Measurements from ENCODE around the gene NELFCD.

NELFCD gene

DNA sequence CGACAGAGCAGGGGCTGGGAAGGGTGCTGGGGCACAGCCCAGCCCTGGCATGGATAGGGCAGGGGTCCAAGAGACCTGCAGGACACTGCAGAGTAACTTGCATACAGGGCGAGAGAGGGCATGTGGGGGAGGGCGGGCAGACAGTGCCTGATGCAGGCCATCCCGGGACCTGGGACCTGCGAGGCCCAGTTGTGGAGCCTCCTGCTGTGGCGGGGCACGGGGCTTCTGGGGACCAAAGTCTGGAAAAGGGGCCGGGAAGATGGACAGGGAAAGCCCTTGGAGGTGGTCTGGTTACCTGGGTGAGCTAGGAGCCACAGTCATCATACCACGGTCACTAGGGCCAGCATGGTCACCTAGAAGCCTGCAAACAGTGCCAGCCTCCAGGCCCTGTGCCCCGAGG lies 37.8 kb downstream of the NELFCD start:
- H2AFZ ChIP-seq (ENCODE audit: low read length) = no peak overlapping the region
- H3K9me2 ChIP-seq (replicated peaks; ENCODE audit: insufficient read depth, low read length) = no peaks in the 10 kb centered on the region
- no peaks in the 10 kb centered on the region for H3K79me2 ChIP-seq (ENCODE audit: low read length)
- H3K9ac ChIP-seq (ENCODE audit: low read length) = no peak overlapping the region
- H3K4me1 ChIP-seq (ENCODE audit: low read length) = peaks cover 12% of the 10 kb centered on the region
- H3K36me3 ChIP-seq (replicated peaks; ENCODE audit: insufficient read depth, low read length) = 0 out of 2 replicates have a peak, but pooled peaks cover 3% of the 10 kb centered on the region
- H3F3A ChIP-seq (ENCODE audit: insufficient read depth, low read length) = no peaks in the 10 kb centered on the region; the same call in 1 of the 2 replicates
- no peak for DNase-seq
- H3K4me2 ChIP-seq (ENCODE audit: low read depth, low read length) = no peak overlapping the region
- H3K4me3 ChIP-seq (ENCODE audit: low read length) = no peak overlapping the region
- H3K27ac ChIP-seq (ENCODE audit: low read length) = no peak overlapping the region
- H3K27me3 ChIP-seq (replicated peaks; ENCODE audit: insufficient read depth, low read length) = no peaks in the 10 kb centered on the region
- no peak for TF ChIP-seq EZH2 (optimal IDR thresholded peaks at IDR 0.05; ENCODE audit: low read depth, low read length)
- TF ChIP-seq, protein P1, sequence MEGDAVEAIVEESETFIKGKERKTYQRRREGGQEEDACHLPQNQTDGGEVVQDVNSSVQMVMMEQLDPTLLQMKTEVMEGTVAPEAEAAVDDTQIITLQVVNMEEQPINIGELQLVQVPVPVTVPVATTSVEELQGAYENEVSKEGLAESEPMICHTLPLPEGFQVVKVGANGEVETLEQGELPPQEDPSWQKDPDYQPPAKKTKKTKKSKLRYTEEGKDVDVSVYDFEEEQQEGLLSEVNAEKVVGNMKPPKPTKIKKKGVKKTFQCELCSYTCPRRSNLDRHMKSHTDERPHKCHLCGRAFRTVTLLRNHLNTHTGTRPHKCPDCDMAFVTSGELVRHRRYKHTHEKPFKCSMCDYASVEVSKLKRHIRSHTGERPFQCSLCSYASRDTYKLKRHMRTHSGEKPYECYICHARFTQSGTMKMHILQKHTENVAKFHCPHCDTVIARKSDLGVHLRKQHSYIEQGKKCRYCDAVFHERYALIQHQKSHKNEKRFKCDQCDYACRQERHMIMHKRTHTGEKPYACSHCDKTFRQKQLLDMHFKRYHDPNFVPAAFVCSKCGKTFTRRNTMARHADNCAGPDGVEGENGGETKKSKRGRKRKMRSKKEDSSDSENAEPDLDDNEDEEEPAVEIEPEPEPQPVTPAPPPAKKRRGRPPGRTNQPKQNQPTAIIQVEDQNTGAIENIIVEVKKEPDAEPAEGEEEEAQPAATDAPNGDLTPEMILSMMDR (IDR thresholded peaks at IDR 0.05; ENCODE audit: low read length) = no peak
- no peak for TF ChIP-seq EZH2phosphoT487 (IDR thresholded peaks at IDR 0.05; ENCODE audit: low read length)
- no peaks in the 10 kb centered on the region for H3K9me3 ChIP-seq (replicated peaks; ENCODE audit: insufficient read depth, low read length)
- no peaks in the 10 kb centered on the region for H4K20me1 ChIP-seq (ENCODE audit: insufficient read depth, low read length)

DNA sequence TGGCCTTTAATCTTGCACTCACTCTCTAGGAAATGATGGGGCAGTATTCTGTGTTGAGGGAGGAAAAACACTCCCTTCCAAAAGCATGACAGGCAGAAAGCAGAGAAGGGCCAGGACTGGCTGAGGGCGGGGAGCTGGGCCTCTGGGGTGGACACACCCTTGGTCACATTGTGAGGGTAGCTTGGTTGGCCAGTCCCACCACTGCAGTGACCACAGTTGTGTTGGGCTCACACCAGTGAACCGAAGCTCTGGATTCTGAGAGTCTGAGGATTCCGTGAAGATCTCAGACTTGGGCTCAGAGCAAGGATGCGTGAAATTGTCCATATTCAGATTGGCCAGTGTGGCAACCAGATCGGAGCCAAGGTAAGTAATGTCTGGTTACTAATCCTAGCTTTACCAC lies 38.2 kb downstream of the NELFCD start, which contains the start of gene TUBB1:
TSS of gene TUBB1 (plus strand) at position 213 of the 400 bp plus-strand sequence. CDS start at position 307, 94 bp downstream.
- Histone ChIP-seq H4K20me1 (ENCODE audit: insufficient read depth, low read length) (no peaks in the 10 kb centered on the region), H3K27me3 (replicated peaks; ENCODE audit: insufficient read depth, low read length) (no peaks in the 10 kb centered on the region), H3K4me1 (ENCODE audit: low read length) (peaks cover 12% of the 10 kb centered on the region), H2AFZ (ENCODE audit: low read length) (no peak within 1 kb of the TSS), H3K36me3 (replicated peaks; ENCODE audit: insufficient read depth, low read length) (0 out of 2 replicates have a peak, but pooled peaks cover 3% of the 10 kb centered on the region), H3K9ac (ENCODE audit: low read length) (no peak within 1 kb of the TSS), H3K27ac (ENCODE audit: low read length) (no peak within 1 kb of the TSS), H3F3A (ENCODE audit: insufficient read depth, low read length) (no peaks in the 10 kb centered on the region; the same call in 1 of the 2 replicates), H3K4me2 (ENCODE audit: low read depth, low read length) (no peak within 1 kb of the TSS), H3K9me3 (replicated peaks; ENCODE audit: insufficient read depth, low read length) (no peaks in the 10 kb centered on the region), H3K9me2 (replicated peaks; ENCODE audit: insufficient read depth, low read length) (no peaks in the 10 kb centered on the region), H3K79me2 (ENCODE audit: low read length) (peaks cover 4% of the 10 kb centered on the region; the same call in 1 of the 2 replicates), H3K4me3 (ENCODE audit: low read length) (no peak within 1 kb of the TSS)
- no peak for DNase-seq
- TF ChIP-seq, protein P1 (IDR thresholded peaks at IDR 0.05; ENCODE audit: low read length) = no peak
- TF ChIP-seq EZH2phosphoT487 (IDR thresholded peaks at IDR 0.05; ENCODE audit: low read length) = no peak
- TF ChIP-seq EZH2 (optimal IDR thresholded peaks at IDR 0.05; ENCODE audit: low read depth, low read length) = no peak

DNA sequence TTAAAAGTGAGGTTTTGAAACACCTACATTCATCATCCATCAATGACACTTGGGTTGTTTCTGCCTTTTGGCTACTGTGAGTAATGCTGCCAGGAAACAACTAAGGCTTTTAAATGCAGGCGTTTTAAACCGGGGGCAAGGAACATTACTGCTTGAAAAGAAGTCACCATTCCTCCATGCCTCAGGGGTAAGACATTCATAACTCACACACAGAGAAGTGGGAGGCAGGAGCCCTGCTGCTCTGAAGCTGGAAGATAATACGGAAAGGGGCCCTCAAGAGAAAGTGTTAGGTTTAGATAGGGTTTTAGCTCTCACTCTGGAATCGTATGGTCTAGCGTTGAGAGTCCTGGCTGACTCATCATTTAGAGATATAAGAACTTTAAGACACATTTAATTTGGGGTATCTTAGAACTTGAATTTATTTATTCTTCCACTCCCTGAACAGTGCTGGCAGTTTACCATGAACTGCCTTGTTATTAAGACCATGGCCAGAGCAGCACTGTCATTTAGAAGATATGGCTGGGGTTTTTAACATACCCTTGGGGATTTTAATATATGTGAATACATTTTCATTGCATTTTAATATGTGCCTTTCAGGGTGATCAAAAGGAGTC lies 40.0 kb downstream of the NELFCD start:
- no peak overlapping the region for H3K27ac ChIP-seq (ENCODE audit: low read length)
- H3K9me3 ChIP-seq (replicated peaks; ENCODE audit: insufficient read depth, low read length) = no peaks in the 10 kb centered on the region
- no peak overlapping the region for H3K4me2 ChIP-seq (ENCODE audit: low read depth, low read length)
- H3K4me3 ChIP-seq (ENCODE audit: low read length) = no peak overlapping the region
- no peaks in the 10 kb centered on the region for H3K27me3 ChIP-seq (replicated peaks; ENCODE audit: insufficient read depth, low read length)
- DNase-seq = no peak
- peaks cover 6% of the 10 kb centered on the region; the same call in 1 of the 2 replicates for H3K36me3 ChIP-seq (replicated peaks; ENCODE audit: insufficient read depth, low read length)
- H3K79me2 ChIP-seq (ENCODE audit: low read length) = peaks cover 21% of the 10 kb centered on the region
- no peaks in the 10 kb centered on the region; the same call in 1 of the 2 replicates for H3F3A ChIP-seq (ENCODE audit: insufficient read depth, low read length)
- H4K20me1 ChIP-seq (ENCODE audit: insufficient read depth, low read length) = no peaks in the 10 kb centered on the region
- H3K9ac ChIP-seq (ENCODE audit: low read length) = no peak overlapping the region
- peaks cover 12% of the 10 kb centered on the region for H3K4me1 ChIP-seq (ENCODE audit: low read length)
- no peak overlapping the region for H2AFZ ChIP-seq (ENCODE audit: low read length)
- H3K9me2 ChIP-seq (replicated peaks; ENCODE audit: insufficient read depth, low read length) = no peaks in the 10 kb centered on the region
- TF ChIP-seq EZH2phosphoT487 (IDR thresholded peaks at IDR 0.05; ENCODE audit: low read length) (no peak), EZH2 (optimal IDR thresholded peaks at IDR 0.05; ENCODE audit: low read depth, low read length) (no peak)
- TF ChIP-seq, protein P1 (IDR thresholded peaks at IDR 0.05; ENCODE audit: low read length) = no peak
